ENCODE measurements around the gene AIM2. TPM values are rescaled to one million over a fixed set of nuclear protein-coding genes. Genes with fewer than 3 reads are reported as not detected.

The AIM2 gene
- total and polyA plus RNA-seq, 2 of the 4 experiments (the other 2 are of a cell fraction) = not detected

- no TSS peak for BruUV-seq (replicated peaks)
- Histone ChIP-seq H3K4me3 (ENCODE audit: insufficient read depth, low read depth, low read length) (no peak overlapping the region), H3K79me1 (ENCODE audit: low read depth in 1 of 2, low read length in 2 of 2) (no peaks in the 10 kb centered on the region), H3K9me3 (ENCODE audit: control insufficient read depth, insufficient read depth, low read length) (no peaks in the 10 kb centered on the region), H3K56ac (ENCODE audit: extremely low read depth, insufficient read depth, low read length) (no peak overlapping the region), H3K27ac (ENCODE audit: insufficient read depth, low read length) (no peak overlapping the region), H2BK5ac (ENCODE audit: low read depth, low read length, poor library complexity, severe bottlenecking) (no peak overlapping the region), H4K91ac (ENCODE audit: insufficient read depth, low read depth, low read length) (no peak overlapping the region), H3K4me2 (ENCODE audit: low read depth, low read length) (no peak overlapping the region), H3K4ac (ENCODE audit: low read depth, low read length) (no peak overlapping the region), H3K9me1 (ENCODE audit: insufficient read depth, low read length) (no peaks in the 10 kb centered on the region), H4K20me1 (ENCODE audit: insufficient read depth, low read length) (no peaks in the 10 kb centered on the region), H2AK9ac (replicated peaks; ENCODE audit: low read depth, low read length, poor library complexity) (no peak overlapping the region), H3K36me3 (ENCODE audit: control insufficient read depth, insufficient read depth, low read length) (no peaks in the 10 kb centered on the region), H2BK15ac (ENCODE audit: low read depth, low read length) (no peak overlapping the region), H3K9ac (ENCODE audit: low read depth, low read length) (no peak overlapping the region), H4K5ac (ENCODE audit: low read depth, low read length) (no peak overlapping the region), H4K8ac (ENCODE audit: low read depth in 2 of 2, low read length in 2 of 2) (no peak overlapping the region), H3K23ac (ENCODE audit: low read depth, low read length) (no peak overlapping the region), H3K18ac (ENCODE audit: low read depth, low read length) (no peak overlapping the region), H2BK20ac (ENCODE audit: low read depth, low read length) (no peak overlapping the region), H3K4me1 (ENCODE audit: control insufficient read depth, insufficient read depth, low read length) (no peaks in the 10 kb centered on the region), H2AK5ac (ENCODE audit: low read depth, low read length) (no peak overlapping the region), H3K27me3 (ENCODE audit: control insufficient read depth, insufficient read depth, low read length) (peaks cover 2% of the 10 kb centered on the region), H2BK120ac (ENCODE audit: low read depth, low read length) (no peak overlapping the region), H3K14ac (replicated peaks; ENCODE audit: low read depth, low read length) (no peak overlapping the region), H2AFZ (replicated peaks; ENCODE audit: low read length, poor library complexity) (no peak overlapping the region)
- ATAC-seq (ENCODE audit: low read depth) (no peak), DNase-seq (no peak)
- WGBS, 2 experiments (ENCODE audit: extremely low coverage in 2 of 2, insufficient read length in 1 of 2) = 92% methylated on average over 2 of the region's 12 CpGs; no CpG with 5 or more reads in 1 of the 2 experiments
- no peak for TF ChIP-seq SMC3 (IDR thresholded peaks at IDR 0.05; ENCODE audit: low read depth, low read length)
- no peak for TF ChIP-seq RCOR1 (IDR thresholded peaks at IDR 0.05; ENCODE audit: insufficient replicate concordance, low read length)
- no peak for TF ChIP-seq RFX5 (IDR thresholded peaks at IDR 0.05; ENCODE audit: low read depth, low read length)
- TF ChIP-seq USF2 (IDR thresholded peaks at IDR 0.05; ENCODE audit: low read depth, low read length) = no peak
- no peak for TF ChIP-seq FOS (IDR thresholded peaks at IDR 0.05; ENCODE audit: low read depth, low read length)
- TF ChIP-seq NFE2L2 (IDR thresholded peaks at IDR 0.05; ENCODE audit: low read depth, low read length) = no peak
- no peak for TF ChIP-seq POLR2A (IDR thresholded peaks at IDR 0.05; ENCODE audit: low read depth, low read length)
- no peak for TF ChIP-seq MXI1 (IDR thresholded peaks at IDR 0.05; ENCODE audit: borderline replicate concordance, low read depth, low read length)
- TF ChIP-seq RAD21 (IDR thresholded peaks at IDR 0.05; ENCODE audit: low read length) = no peak
- no peak for TF ChIP-seq CHD1 (IDR thresholded peaks at IDR 0.05; ENCODE audit: low read depth, low read length)
- TF ChIP-seq MAZ (IDR thresholded peaks at IDR 0.05; ENCODE audit: borderline replicate concordance, low read depth, low read length) = no peak
- TF ChIP-seq BHLHE40 (IDR thresholded peaks at IDR 0.05; ENCODE audit: low read depth, low read length) = no peak
- TF ChIP-seq CEBPB (IDR thresholded peaks at IDR 0.05; ENCODE audit: low read depth, low read length) = no peak
- TF ChIP-seq, protein P1, sequence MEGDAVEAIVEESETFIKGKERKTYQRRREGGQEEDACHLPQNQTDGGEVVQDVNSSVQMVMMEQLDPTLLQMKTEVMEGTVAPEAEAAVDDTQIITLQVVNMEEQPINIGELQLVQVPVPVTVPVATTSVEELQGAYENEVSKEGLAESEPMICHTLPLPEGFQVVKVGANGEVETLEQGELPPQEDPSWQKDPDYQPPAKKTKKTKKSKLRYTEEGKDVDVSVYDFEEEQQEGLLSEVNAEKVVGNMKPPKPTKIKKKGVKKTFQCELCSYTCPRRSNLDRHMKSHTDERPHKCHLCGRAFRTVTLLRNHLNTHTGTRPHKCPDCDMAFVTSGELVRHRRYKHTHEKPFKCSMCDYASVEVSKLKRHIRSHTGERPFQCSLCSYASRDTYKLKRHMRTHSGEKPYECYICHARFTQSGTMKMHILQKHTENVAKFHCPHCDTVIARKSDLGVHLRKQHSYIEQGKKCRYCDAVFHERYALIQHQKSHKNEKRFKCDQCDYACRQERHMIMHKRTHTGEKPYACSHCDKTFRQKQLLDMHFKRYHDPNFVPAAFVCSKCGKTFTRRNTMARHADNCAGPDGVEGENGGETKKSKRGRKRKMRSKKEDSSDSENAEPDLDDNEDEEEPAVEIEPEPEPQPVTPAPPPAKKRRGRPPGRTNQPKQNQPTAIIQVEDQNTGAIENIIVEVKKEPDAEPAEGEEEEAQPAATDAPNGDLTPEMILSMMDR (conservative IDR thresholded peaks at IDR 0.05; ENCODE audit: low read depth, low read length) = no peak
- in situ Hi-C loops (cut with MboI; ENCODE audit: low sequenced_read_pairs) (no loop called here), dilution Hi-C loops (cut with HindIII; ENCODE audit: low sequenced_read_pairs, unreplicated experiment) (no loop called here), intact Hi-C loops (cut with micrococcal nuclease) (loop anchor here (10.0 kb wide), 2 partner anchors 283 to 553 kb away; no protein-coding TSS in a partner anchor)
- POLR2A ChIA-PET (ENCODE audit: unreplicated experiment) = no interaction called here
- CTCF ChIA-PET = interaction anchor here (0.8 kb wide), 1 partner anchor 144 kb away, joined by 4 read pairs; no protein-coding TSS in a partner anchor
Measured at GRCh38 chr1:159077120-159077961, 775 bp upstream of the AIM2 start.

Measured in IMR-90 (cell line).